DMS53 (cell line): ENCODE measurements around the gene E2F8.

Experiments
- DNase-seq: peaks from one replicate; lab custom pipeline; 2025; lab: John Stamatoyannopoulos, UW

Gene E2F8

GRCh38 chr11:19187114-19187832, 53.5 kb downstream of the E2F8 start:
- no peak for DNase-seq

GRCh38 chr11:19185516-19186052, 55.2 kb downstream of the E2F8 start:
- DNase-seq: no peak

GRCh38 chr11:19185036-19185435, 55.7 kb downstream of the E2F8 start:
- DNase-seq: no peak

GRCh38 chr11:19183646-19184045, 57.1 kb downstream of the E2F8 start:
- no peak for DNase-seq

- DNase-seq: no peak
Measured at GRCh38 chr11:19181531-19182261, 59.0 kb downstream of the E2F8 start.

GRCh38 chr11:19176629-19177186, 64.0 kb downstream of the E2F8 start:
- no peak for DNase-seq
